ENCODE results near the gene PLA2G2D. TPM values are rescaled to one million over a fixed set of nuclear protein-coding genes. Genes with fewer than 3 reads are reported as not detected.

The PLA2G2D gene
- total and polyA plus RNA-seq, 9 of the 15 experiments (the other 6 are each of a cell fraction or from before 2014, with no cell fraction given), result not detected

DNA sequence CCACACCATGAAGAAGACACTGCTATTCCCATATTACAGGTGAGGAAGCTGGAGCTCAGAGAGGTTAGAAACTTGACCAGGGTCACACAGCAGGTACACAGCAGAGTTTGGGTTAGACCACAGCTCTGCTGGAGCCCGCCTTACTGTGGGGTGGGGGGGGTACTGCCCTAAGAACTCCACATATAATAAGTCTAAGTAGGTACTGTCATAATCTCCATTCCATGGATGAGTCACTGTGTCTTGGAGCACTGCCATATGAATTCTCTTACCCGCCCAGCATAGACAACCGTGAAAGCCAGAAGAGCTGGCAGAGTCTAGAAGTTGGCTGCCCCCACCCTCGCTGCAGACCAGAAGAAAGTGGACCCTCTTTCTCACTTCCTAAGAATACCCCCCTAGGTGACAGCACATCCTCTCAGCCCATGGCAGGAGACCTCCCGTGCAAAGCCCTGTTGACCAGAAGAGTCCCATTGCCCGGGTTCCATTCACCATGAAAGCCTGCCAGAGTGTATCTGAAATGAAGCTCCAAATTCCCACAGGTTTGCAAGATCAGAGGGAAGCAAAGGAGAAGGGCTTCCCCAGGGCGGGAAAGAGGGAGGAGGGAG, 5.2 kb upstream of the PLA2G2D start (continued):
- TF ChIP-seq, protein P1, sequence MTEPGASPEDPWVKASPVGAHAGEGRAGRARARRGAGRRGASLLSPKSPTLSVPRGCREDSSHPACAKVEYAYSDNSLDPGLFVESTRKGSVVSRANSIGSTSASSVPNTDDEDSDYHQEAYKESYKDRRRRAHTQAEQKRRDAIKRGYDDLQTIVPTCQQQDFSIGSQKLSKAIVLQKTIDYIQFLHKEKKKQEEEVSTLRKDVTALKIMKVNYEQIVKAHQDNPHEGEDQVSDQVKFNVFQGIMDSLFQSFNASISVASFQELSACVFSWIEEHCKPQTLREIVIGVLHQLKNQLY (CRISPR knock-in tag; conservative IDR thresholded peaks at IDR 0.05), result no peak
- TF ChIP-seq TEAD4 (IDR thresholded peaks at IDR 0.05; ENCODE audit: low read length) (no peak), TEAD4 (CRISPR knock-in tag; IDR thresholded peaks at IDR 0.05; ENCODE audit: borderline replicate concordance) (no peak), ZNF444 (CRISPR knock-in tag; IDR thresholded peaks at IDR 0.05) (no peak), ZNF124 (CRISPR knock-in tag; IDR thresholded peaks at IDR 0.05) (no peak), CREB3L1 (IDR thresholded peaks at IDR 0.05; ENCODE audit: borderline replicate concordance, low read depth) (no peak), PHB2 (IDR thresholded peaks at IDR 0.05; ENCODE audit: low read depth) (no peak), ZNF165 (CRISPR knock-in tag; IDR thresholded peaks at IDR 0.05; ENCODE audit: borderline replicate concordance) (no peak), MTA1 (IDR thresholded peaks at IDR 0.05; ENCODE audit: borderline replicate concordance) (no peak), ILK (tag; IDR thresholded peaks at IDR 0.05; ENCODE audit: borderline replicate concordance, low read depth) (no peak), ZBTB7A (IDR thresholded peaks at IDR 0.05; ENCODE audit: borderline replicate concordance, control insufficient read depth, low read depth, low read length) (no peak), ZNF174 (CRISPR knock-in tag; IDR thresholded peaks at IDR 0.05) (no peak), LEF1 (IDR thresholded peaks at IDR 0.05) (no peak), ZNF24 (IDR thresholded peaks at IDR 0.05) (no peak), POU5F1 (IDR thresholded peaks at IDR 0.05; ENCODE audit: borderline replicate concordance, low read depth, low read length, partially characterized antibody) (no peak)
- TF ChIP-seq, protein P2, sequence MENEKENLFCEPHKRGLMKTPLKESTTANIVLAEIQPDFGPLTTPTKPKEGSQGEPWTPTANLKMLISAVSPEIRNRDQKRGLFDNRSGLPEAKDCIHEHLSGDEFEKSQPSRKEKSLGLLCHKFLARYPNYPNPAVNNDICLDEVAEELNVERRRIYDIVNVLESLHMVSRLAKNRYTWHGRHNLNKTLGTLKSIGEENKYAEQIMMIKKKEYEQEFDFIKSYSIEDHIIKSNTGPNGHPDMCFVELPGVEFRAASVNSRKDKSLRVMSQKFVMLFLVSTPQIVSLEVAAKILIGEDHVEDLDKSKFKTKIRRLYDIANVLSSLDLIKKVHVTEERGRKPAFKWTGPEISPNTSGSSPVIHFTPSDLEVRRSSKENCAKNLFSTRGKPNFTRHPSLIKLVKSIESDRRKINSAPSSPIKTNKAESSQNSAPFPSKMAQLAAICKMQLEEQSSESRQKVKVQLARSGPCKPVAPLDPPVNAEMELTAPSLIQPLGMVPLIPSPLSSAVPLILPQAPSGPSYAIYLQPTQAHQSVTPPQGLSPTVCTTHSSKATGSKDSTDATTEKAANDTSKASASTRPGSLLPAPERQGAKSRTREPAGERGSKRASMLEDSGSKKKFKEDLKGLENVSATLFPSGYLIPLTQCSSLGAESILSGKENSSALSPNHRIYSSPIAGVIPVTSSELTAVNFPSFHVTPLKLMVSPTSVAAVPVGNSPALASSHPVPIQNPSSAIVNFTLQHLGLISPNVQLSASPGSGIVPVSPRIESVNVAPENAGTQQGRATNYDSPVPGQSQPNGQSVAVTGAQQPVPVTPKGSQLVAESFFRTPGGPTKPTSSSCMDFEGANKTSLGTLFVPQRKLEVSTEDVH (IDR thresholded peaks at IDR 0.05; ENCODE audit: low read depth, partially characterized antibody), result no peak
- TF ChIP-seq, protein P3, sequence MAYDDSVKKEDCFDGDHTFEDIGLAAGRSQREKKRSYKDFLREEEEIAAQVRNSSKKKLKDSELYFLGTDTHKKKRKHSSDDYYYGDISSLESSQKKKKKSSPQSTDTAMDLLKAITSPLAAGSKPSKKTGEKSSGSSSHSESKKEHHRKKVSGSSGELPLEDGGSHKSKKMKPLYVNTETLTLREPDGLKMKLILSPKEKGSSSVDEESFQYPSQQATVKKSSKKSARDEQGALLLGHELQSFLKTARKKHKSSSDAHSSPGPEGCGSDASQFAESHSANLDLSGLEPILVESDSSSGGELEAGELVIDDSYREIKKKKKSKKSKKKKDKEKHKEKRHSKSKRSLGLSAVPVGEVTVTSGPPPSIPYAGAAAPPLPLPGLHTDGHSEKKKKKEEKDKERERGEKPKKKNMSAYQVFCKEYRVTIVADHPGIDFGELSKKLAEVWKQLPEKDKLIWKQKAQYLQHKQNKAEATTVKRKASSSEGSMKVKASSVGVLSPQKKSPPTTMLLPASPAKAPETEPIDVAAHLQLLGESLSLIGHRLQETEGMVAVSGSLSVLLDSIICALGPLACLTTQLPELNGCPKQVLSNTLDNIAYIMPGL (CRISPR knock-in tag; IDR thresholded peaks at IDR 0.05), result no peak
